Left ventricle myocardium superior (tissue), 1 donor: Measurements from ENCODE around the gene EXOC3L4. TPM values are rescaled to one million over a fixed set of nuclear protein-coding genes. Genes with fewer than 3 reads are reported as not detected.

Experiments used
- ATAC-seq: fragments of 200-7000 bp; cut with Tn5 transposase; one replicate; pipeline ENCODE4 v1.9.1; 2020; ENCODE audit warnings: mild to moderate bottlenecking, moderate library complexity
- DNase-seq: peaks from one replicate; pipeline ENCODE4 v3.0.0-alpha.2; 2020
- intact Hi-C: fragments of 100-400 bp; cut with micrococcal nuclease; formaldehyde crosslinking; loops from one replicate; pipeline ENCODE4 v1.11.0; 2022
- total RNA-seq: library from RNA; stranded (reverse); fragmentation: NEBNext Ultra II Directional; extraction: Animal tissue kit (Norgen Biotek cat#: 25700); gene quantifications from one replicate; pipeline ENCODE4 v1.2.1, GENCODE V29; 2021
- donor health status: DM: no; HTN: yes; CAD: no; lungs with severe emphysema.

Gene EXOC3L4
- total RNA-seq, 1 donor from 2014 or later, result 0.42 TPM

- DNase-seq (peak; percentile 20), ATAC-seq (no peak)
- intact Hi-C loops, result no loop called here
Observed at GRCh38 chr14:103087343-103087835, 7.1 kb upstream of the EXOC3L4 start.

GRCh38 chr14:103088921-103089320, 5.6 kb upstream of the EXOC3L4 start:
- ATAC-seq, result no peak
- peak; percentile 13 for DNase-seq
- intact Hi-C loops, result no loop called here

GRCh38 chr14:103089386-103090335, 4.9 kb upstream of the EXOC3L4 start:
- no peak for ATAC-seq
- DNase-seq, result peak; percentile 25
- intact Hi-C loops, result no loop called here

GRCh38 chr14:103090481-103091020, 4.0 kb upstream of the EXOC3L4 start:
- intact Hi-C loops, result no loop called here
- ATAC-seq, result no peak
- DNase-seq, result peak; percentile 2

- DNase-seq, result peak; percentile 81
- intact Hi-C loops, result no loop called here
- peak; percentile 83 for ATAC-seq
Observed at GRCh38 chr14:103091041-103091882, 3.3 kb upstream of the EXOC3L4 start.

GRCh38 chr14:103091883-103092222, 2.7 kb upstream of the EXOC3L4 start:
- no peak for DNase-seq
- intact Hi-C loops, result no loop called here
- no peak for ATAC-seq

GRCh38 chr14:103093856-103094405, 594 bp upstream of the EXOC3L4 start:
- intact Hi-C loops, result no loop called here
- DNase-seq (peak; percentile 26), ATAC-seq (no peak)

GRCh38 chr14:103095210-103095778, 769 bp downstream of the EXOC3L4 start:
- peak; percentile 16 for DNase-seq
- intact Hi-C loops, result no loop called here
- no peak for ATAC-seq

GRCh38 chr14:103096387-103096786, 1.9 kb downstream of the EXOC3L4 start:
- DNase-seq (no peak), ATAC-seq (no peak)
- intact Hi-C loops, result no loop called here

GRCh38 chr14:103097244-103097993, 2.9 kb downstream of the EXOC3L4 start:
- intact Hi-C loops, result no loop called here
- ATAC-seq (no peak), DNase-seq (peak; percentile 10)

GRCh38 chr14:103097994-103098957, 3.8 kb downstream of the EXOC3L4 start:
- intact Hi-C loops, result no loop called here
- no peak for ATAC-seq
- peak; percentile 15 for DNase-seq

- intact Hi-C loops, result no loop called here
- peak; percentile 29 for DNase-seq
- ATAC-seq, result no peak
Observed at GRCh38 chr14:103099081-103099732, 4.7 kb downstream of the EXOC3L4 start.

GRCh38 chr14:103099733-103100280, 5.3 kb downstream of the EXOC3L4 start:
- DNase-seq (peak; percentile 12), ATAC-seq (no peak)
- intact Hi-C loops, result loop anchor here (10.0 kb wide), 1 partner anchor 85 kb away; no protein-coding TSS in a partner anchor

GRCh38 chr14:103100281-103101121, 6.0 kb downstream of the EXOC3L4 start:
- intact Hi-C loops, result loop anchor here (10.0 kb wide), 1 partner anchor 84 kb away; no protein-coding TSS in a partner anchor
- no peak for ATAC-seq
- DNase-seq, result peak; percentile 20

GRCh38 chr14:103101257-103101962, 6.9 kb downstream of the EXOC3L4 start:
- intact Hi-C loops, result loop anchor here (10.0 kb wide), 1 partner anchor 83 kb away; no protein-coding TSS in a partner anchor
- DNase-seq (no peak), ATAC-seq (no peak)
